Measurements from ENCODE around the gene POM121L2.

The POM121L2 gene

GRCh38 chr6:27312146-27312949 is at the start of gene POM121L2:
Gene POM121L2, minus strand, starts transcription at chr6:27312273. Its CDS starts 103 bp downstream, at chr6:27312170.
- DNase-seq = peak; percentile 62 to 84

DNA sequence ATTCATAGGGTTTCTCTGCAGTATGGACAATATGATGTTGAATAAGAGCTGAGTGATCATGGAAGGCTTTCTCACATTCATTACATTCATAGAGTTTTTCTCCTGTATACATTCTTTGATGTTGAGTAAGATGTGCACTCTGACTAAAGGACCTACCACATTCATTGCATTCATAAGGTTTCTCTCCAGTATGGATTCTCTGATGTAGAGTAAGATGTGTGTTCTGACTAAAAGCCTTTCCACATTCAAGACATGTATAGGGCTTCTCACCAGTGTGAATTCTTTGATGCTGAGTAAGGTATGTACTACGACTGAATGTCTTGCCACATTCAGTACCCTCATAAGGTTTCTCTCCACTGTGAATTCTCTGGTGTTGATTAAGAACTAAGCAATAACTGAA is 47.2 kb upstream of the POM121L2 start:
- no peak for DNase-seq

DNA sequence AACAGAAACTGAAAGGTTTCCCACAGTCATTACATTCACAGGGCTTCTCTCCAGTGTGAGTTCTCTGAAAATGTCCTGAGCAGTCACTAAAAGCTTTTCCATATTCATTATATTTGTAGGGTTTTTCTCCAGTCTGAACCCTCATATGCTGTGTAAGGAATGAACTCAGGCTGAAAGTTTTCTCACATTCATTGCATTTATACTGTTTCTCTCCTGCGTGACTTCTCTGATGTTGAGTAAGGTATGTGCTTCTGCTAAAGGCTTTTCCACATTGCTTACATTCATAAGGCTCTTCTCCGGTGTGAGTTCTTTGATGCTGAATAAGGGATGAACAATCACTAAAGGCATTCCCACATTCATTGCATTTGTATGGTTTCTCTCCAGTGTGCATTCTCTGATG is 46.7 kb upstream of the POM121L2 start:
- DNase-seq = no peak

DNA sequence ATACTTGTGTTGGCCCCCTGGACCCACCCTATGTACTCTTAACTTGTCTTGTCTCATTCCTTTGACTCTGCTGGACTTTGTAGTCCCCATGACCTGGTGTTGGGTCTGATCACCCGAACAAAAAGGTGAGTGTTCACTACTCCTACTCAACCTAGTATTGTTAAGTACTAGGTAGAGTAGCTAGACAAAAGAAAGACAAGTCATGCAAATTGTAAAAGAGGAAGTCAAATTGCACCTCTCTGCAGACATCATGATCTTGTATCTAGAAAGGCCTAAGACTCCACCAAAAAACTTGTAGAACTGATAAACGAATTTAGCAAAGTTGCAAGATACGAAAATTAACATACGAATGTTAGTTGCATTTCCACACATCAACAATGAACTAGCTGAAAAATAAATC is 40.8 kb upstream of the POM121L2 start:
- DNase-seq = no peak

DNA sequence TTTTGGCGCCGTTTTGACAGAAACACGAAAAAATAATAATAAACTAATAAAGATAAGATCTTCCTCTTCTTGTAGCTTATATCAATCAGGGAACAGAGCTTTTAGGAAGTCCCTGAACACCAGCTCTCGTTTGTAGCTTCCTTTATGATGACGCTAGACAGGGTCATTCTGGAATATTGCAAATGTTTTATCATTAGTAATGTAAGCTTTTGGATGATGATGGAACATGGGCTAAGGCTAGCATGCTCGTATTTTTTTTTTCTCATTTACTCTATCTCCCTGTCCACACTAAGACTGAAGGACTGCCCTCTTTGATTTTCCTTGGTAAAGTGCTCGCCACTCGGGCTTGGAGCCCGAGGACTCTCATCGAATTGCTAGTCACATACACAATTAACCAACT is 22.1 kb upstream of the POM121L2 start:
- DNase-seq = peak in 1 of 2 experiments; percentile 10

DNA sequence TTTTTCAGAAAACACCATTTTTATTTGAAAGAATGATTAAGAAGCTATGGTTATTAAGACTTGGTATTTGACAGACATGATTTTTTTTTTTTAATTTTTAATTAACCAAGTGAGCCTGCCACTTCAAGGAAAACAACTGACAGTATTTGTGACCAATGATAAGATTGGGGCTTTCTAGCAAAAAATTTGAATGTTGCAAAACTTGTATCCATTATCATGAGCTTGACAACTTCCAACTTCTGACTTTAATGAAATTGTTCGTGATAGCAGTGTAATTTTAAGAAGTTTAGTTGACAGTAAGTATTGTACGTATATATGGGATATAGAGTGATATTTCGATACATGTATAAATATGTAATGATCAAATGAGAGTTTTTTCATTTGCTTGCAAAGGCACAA is 21.6 kb upstream of the POM121L2 start:
- DNase-seq = no peak

DNA sequence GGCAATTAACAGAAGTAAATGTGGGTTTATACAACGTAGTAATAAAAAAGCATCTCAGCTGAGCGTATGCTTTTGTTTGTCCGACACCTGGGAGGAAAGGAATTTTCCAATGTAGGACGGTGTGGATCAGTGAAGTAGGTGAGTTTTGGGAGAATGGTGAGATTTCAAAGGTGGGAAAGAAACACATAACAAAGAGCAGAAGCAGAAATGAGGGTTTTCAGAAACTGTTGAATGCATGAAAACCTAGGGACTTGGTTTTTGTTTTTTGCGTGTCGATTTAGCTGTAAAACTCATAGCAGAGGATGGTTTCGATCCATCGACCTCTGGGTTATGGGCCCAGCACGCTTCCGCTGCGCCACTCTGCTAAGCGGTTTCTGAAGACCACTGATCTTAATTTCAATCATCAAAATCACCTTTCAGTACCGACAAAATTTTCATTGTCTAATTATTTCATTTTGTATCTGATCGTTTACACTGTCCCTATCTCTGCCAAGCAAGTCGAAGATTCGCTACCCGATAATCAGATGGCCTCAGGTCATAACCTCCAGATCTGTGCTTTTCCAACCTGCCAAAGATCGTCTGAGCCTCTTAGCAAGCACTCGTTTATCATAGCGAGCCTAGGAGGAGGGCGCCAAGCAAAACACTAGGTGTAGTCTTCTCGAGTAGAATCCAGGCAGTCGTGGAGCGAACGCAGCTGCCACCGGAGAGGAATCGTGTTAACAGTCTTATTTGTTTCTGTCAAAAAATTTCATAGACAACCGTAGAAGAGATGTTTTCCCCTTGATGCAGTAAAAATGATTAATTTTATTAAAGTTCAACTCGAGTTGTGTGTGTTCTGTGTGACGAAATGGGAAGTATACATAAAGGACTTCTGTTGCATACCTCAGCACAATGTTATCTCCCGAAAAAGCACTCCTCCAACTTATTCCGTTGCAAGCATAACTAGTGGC is 20.9 kb upstream of the POM121L2 start:
- DNase-seq = peak; percentile 44 to 90

GRCh38 chr6:27327023-27327738 is 15.1 kb upstream of the POM121L2 start:
- no peak for DNase-seq

GRCh38 chr6:27321901-27322300 is 9.8 kb upstream of the POM121L2 start:
- no peak for DNase-seq

- DNase-seq = no peak
Measured at GRCh38 chr6:27321370-27321769, 9.3 kb upstream of the POM121L2 start.

GRCh38 chr6:27318973-27319372 is 6.9 kb upstream of the POM121L2 start:
- DNase-seq = peak in 1 of 2 experiments; percentile 54

DNA sequence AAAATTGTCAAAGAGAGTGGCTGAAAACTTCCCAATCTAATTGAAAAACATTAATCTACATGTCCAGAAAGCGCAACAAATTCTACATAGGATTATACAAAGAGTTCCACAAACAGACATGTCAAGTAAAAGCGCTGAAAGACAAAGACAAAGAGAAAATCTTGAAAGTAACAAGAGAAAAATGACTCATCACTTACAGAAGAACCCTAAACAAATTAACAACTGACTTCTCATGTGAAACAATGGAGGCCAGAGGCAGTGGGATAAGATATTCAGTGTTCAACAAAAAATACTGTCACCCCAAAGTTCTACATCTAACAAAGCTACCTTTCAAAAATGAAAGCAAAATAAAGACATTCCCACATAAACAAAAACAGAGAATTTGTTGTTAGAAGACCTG is 2.0 kb upstream of the POM121L2 start:
- no peak for DNase-seq

DNA sequence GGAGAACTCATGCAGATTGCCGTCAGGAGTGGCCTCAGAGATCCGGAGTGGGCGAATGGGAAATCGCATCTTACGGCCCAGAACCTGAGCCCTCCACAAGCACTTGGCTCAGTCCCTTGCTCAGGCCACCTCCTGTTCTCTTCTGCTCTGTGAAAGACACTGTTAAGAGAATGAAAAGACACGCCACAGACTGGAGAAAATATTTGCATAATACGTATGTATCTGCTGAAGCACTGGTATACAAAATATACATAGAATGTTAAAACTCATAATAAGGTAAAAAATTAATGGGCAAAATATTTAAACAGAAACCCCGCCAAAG is 838 bp upstream of the POM121L2 start:
- DNase-seq = no peak

GRCh38 chr6:27311806-27312145 is 297 bp downstream of the POM121L2 start:
- no peak for DNase-seq

DNA sequence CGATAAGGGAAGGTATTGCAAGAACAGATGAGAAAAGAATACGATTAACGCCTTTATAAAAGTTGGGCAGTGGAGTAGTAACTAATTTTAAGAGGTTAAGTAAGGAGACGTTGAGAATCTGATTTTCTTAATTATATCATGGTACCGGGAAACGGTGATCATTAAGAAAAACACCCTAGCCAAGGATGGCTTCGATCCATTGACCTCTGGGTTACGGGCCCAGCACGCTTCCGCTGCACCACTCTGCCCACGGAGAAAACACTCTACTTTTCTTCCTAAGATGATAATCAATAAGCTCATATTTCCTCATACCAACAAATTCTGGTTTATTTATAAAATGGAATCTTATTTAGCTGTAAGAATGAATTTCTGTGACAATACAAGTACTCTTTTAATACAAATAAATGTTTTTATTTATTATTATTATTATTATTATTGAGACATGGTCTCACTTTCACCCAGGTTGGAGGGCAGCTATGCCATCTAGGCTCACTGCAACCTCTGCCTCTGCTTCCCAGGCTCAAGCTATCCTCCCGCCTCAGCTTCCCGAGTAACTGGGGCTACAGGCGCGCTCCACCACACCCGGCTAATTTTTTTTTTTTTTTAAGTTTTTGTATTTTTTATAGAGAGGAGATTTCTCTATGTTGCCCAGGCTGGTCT is 8.3 kb downstream of the POM121L2 start:
- DNase-seq = no peak

- peak; percentile 67 to 80 for DNase-seq
Measured at GRCh38 chr6:27297857-27298730, 14.0 kb downstream of the POM121L2 start.

GRCh38 chr6:27297484-27297856 is 14.6 kb downstream of the POM121L2 start:
- no peak for DNase-seq

DNA sequence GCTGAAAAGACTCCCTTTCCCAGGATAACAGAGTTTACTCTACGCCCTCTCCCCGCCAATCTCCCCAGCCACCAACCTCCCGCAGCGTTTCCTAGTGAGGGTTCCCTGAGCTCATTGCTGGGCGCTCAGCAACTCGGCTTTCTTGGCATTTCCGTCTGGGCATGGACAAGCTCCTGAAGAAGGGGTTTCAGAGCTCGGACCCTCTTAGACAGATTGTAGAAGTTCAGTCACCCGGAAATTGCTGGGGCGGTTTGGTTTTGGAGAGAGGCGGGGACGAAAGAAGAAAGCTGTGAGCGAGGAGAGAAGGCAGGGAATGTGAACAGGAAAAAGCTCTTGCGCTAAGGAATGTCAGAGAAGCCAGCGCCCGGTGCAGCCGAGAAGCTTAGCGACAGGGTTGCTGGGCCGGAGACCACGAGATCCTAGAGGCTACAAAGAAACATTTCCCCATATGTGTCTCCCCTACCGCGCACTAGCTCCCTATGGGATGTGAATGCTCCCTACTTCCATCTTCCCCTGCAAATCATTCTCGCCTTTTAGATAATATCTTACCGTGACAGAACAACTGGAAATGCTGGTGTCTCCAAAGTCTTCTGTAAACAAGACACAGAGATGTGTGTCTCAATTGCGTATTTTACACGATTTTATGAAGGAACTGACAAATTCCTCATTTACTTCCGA is 15.8 kb downstream of the POM121L2 start:
- DNase-seq = peak; percentile 64 to 78

DNA sequence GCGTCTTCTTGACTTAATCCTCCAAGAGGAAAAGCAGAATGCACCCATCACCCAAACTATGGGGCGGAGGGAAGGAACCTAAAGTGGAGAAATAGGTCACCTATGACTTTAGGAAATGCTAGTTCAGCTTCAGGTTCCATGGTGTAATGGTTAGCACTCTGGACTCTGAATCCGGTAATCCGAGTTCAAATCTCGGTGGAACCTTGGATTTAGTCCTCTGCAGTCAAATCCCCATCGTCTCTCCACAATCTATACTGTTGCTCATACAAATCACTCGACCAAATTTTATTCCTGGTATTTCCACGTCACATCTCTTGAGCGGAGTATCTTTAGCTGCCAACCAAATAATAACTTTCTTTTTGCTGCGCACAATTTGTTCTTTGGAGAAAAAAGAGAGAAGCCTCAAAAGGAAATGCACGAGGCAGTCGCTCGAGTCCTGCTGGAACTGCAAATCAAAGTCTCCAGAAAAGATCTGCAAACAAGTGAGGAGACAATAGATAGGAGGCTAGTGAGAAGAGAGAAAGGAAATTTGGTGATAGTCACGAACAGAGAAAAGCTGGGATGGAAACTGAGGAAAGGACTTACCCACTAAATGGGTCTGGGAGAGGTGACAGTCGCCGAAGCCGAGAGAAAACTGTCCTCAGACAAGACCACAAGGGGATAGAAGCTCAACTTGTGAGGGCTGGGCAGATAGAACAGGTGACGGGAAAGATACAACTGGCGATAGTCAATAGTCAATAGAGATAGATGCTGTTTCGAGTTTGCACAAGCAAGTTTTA is 16.6 kb downstream of the POM121L2 start:
- DNase-seq = peak; percentile 50 to 83

DNA sequence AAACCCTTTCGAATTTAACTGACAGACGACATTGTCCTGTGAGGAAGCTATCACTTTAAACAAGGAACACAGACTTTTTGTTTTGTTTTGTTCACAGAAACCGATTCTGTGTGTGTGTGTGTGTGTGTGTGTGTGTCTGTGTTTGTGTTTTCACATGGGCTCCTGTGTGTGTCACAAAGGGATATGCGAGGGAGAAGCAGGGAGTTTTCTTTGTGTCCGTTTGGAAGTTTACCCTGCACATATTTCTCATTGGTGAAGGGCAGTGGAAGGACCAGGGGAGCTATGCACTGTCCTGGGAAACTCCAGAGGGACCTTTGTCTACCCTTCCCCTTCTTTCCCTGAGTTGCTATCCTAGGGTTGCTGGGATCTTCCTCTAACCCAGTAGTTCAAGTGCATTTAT is 17.7 kb downstream of the POM121L2 start:
- DNase-seq = peak in 1 of 2 experiments; percentile 13
